Activated B cell treated with CpG ODN at 0.5 μM for 24 hours (primary cell): Measurements from ENCODE around the gene PAN2. TPM values are rescaled to one million over a fixed set of nuclear protein-coding genes. Genes with fewer than 3 reads are reported as not detected.
A peak's percentile ranks its signal among the peaks of the same experiment; 100 is the strongest.
"Not testable (repeated sequence)": the region's sequence is repeated elsewhere in the genome, so short reads cannot be mapped to it uniquely, and the experiment has no call there.

Experiments used
- ATAC-seq: fragments of 200-7000 bp; cut with Tn5 transposase; one replicate; pipeline ENCODE4 v1.10.0; 2021; ENCODE audit warnings: low read depth, mild to moderate bottlenecking, moderate library complexity
- CTCF ChIA-PET: fragments of 350-600 bp; sonication (Branson Sonifier 250); formaldehyde crosslinking; loops from one replicate; lab custom pipeline; 2021; ENCODE audit warnings: antibody characterized with exemption; lab: Charles Lee
- POLR2A ChIA-PET: fragments of 350-600 bp; sonication (Branson Sonifier 250); formaldehyde crosslinking; loops from one replicate; lab custom pipeline; 2021; ENCODE audit warnings: antibody characterized with exemption; lab: Charles Lee
- DNase-seq: peaks from one replicate; pipeline ENCODE4 v3.0.0; 2022
- H3K27ac Mint-ChIP-seq: one replicate; pipeline ENCODE4 v1.8.0; 2020; ENCODE audit warnings: mixed read lengths
- H3K27me3 Mint-ChIP-seq: one replicate; pipeline ENCODE4 v1.8.0; 2021; ENCODE audit warnings: mixed read lengths
- H3K36me3 Mint-ChIP-seq: one replicate; pipeline ENCODE4 v1.8.0; 2021; ENCODE audit warnings: low read depth, mixed read lengths
- H3K4me1 Mint-ChIP-seq: one replicate; pipeline ENCODE4 v1.8.0; 2021; ENCODE audit warnings: mixed read lengths
- H3K4me3 Mint-ChIP-seq: one replicate; pipeline ENCODE4 v1.8.0; 2020; ENCODE audit warnings: mild to moderate bottlenecking, mixed read lengths
- H3K9me3 Mint-ChIP-seq: one replicate; pipeline ENCODE4 v1.8.0; 2020; ENCODE audit warnings: mixed read lengths
- intact Hi-C: fragments of 100-400 bp; cut with micrococcal nuclease; formaldehyde crosslinking; loops from one replicate; pipeline ENCODE4 v1.15.1; 2024
- total RNA-seq: library from RNA; stranded (reverse); gene quantifications from 2 replicates; pipeline ENCODE4 v1.2.3, GENCODE V29; 2022
- TF ChIP-seq, protein P1 (sequence below): fragments of 200-600 bp; IDR thresholded peaks from one replicate; pipeline ENCODE4 v1.8.0; 2022; ENCODE audit warnings: antibody characterized with exemption, mild to moderate bottlenecking

Gene PAN2
- total RNA-seq, 1 donor from 2014 or later: 98.9 TPM

DNA sequence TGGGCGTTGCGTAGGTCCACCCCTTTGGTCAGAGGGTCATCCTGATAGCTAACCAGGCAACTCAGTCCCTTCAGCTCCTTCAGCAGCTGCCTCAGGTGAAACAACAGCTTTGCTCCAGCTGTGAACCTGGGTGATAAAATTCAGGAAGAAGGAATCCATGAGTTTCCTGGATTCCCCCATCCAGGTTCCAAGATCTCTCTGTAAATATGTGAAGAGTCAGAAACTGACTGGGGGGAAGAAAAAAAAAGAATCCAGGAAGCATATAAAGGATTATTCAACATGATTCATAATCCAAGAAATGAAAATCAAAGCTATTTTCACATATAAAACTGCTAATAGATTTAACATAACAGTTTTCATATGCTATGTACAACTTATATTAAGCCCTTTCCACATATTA, 17.5 kb upstream of the PAN2 start:
- Mint-ChIP-seq H3K4me3 (no peak overlapping the region), H3K4me1 (no peaks in the 10 kb centered on the region), H3K9me3 (no peaks in the 10 kb centered on the region), H3K27me3 (no peaks in the 10 kb centered on the region), H3K36me3 (peaks cover 83% of the 10 kb centered on the region), H3K27ac (no peak overlapping the region)
- ChIA-PET POLR2A (interaction anchor here (1.2 to 3.1 kb wide), 2 partner anchors 14 to 18 kb away, joined by 3 to 10 read pairs; partner anchors contain the start of gene PAN2), CTCF (interaction anchor here (1.0 to 1.7 kb wide), 2 partner anchors 26 to 113 kb away, joined by 3 to 5 read pairs; no protein-coding TSS in a partner anchor)
- TF ChIP-seq, protein P1, sequence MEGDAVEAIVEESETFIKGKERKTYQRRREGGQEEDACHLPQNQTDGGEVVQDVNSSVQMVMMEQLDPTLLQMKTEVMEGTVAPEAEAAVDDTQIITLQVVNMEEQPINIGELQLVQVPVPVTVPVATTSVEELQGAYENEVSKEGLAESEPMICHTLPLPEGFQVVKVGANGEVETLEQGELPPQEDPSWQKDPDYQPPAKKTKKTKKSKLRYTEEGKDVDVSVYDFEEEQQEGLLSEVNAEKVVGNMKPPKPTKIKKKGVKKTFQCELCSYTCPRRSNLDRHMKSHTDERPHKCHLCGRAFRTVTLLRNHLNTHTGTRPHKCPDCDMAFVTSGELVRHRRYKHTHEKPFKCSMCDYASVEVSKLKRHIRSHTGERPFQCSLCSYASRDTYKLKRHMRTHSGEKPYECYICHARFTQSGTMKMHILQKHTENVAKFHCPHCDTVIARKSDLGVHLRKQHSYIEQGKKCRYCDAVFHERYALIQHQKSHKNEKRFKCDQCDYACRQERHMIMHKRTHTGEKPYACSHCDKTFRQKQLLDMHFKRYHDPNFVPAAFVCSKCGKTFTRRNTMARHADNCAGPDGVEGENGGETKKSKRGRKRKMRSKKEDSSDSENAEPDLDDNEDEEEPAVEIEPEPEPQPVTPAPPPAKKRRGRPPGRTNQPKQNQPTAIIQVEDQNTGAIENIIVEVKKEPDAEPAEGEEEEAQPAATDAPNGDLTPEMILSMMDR: no peak
- ATAC-seq: no peak
- no peak for DNase-seq
- intact Hi-C loops: no loop called here

DNA sequence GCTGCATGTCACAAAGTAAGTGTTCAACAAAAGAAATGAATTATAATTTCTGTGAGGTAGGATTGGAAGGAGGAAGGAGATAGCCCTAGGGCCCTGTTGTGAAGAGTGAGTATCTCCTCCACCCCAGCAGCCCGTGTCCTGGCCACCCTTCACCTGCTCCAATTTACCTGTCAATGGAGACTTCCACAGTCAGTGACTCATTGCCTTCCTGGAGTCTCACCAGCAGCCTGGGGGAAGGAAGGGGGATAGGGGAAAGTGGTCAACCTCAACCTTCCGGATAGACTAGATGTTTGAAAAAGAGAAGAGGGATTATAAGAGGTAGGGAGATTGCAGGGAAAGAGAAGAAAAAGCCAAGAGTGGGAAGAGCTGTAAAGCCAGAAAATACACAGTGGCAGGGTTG, 16.9 kb upstream of the PAN2 start:
- TF ChIP-seq, protein P1: no peak
- Mint-ChIP-seq H3K4me3 (no peak overlapping the region), H3K27me3 (no peaks in the 10 kb centered on the region), H3K27ac (no peak overlapping the region), H3K4me1 (no peaks in the 10 kb centered on the region), H3K36me3 (peaks cover 83% of the 10 kb centered on the region), H3K9me3 (no peaks in the 10 kb centered on the region)
- DNase-seq (no peak), ATAC-seq (no peak)
- intact Hi-C loops: no loop called here
- ChIA-PET POLR2A (interaction anchor here (1.0 to 3.2 kb wide), 4 partner anchors 9 to 99 kb away, joined by 3 to 19 read pairs (median 7); partner anchors contain the start of genes PAN2, STAT2 and TIMELESS), CTCF (interaction anchor here (1.7 kb wide), 1 partner anchor 114 kb away, joined by 5 read pairs; no protein-coding TSS in a partner anchor)

DNA sequence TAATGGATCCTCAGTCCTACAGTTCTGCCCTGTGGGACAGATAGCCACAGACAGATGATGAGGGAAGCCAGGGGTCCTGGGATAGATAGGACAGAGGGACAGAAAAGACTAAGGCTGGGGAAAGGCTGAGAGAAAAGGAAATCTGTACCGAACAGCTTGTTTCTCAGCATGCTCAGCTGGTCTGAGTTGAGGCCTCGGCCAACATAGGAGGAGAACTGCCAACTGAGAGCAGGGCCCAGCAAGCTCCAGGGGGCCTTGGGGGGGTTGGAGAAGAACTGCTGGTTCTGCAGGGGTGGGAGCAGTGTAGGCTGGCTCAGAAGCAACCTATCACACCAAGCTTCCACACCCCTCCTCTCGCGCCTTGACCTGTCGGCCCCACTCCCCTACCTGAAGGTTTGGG, 15.0 kb upstream of the PAN2 start:
- ChIA-PET CTCF (no interaction called here), POLR2A (interaction anchor here (1.0 to 3.2 kb wide), 3 partner anchors 10 to 15 kb away, joined by 3 to 19 read pairs (median 3); partner anchors contain the start of genes IL23A, PAN2 and STAT2)
- peaks cover 79% of the 10 kb centered on the region for H3K36me3 Mint-ChIP-seq
- intact Hi-C loops: no loop called here
- no peak overlapping the region for H3K4me3 Mint-ChIP-seq
- no peaks in the 10 kb centered on the region for H3K9me3 Mint-ChIP-seq
- no peak for DNase-seq
- H3K4me1 Mint-ChIP-seq: no peaks in the 10 kb centered on the region
- H3K27me3 Mint-ChIP-seq: no peaks in the 10 kb centered on the region
- no peak overlapping the region for H3K27ac Mint-ChIP-seq
- TF ChIP-seq, protein P1: no peak
- no peak for ATAC-seq

DNA sequence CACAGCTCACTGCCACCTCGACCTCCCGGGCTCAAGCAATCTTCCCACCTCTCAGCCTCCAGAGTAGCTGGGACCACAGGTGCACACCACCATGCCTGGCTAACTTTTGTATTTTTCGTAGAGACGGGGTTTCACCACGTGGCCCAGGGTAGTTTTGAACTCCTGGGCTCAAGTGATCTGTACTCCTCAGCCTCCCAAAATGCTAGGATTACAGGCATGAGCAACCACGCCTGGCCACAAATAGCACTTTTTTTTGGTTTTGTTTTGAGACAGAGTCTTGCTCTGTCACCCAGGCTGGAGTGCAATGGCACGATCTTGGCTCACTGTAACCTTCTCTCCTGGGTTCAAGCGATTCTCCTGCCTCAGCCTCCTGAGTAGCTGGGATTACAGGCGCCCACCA, 13.5 kb upstream of the PAN2 start:
- H3K36me3 Mint-ChIP-seq: peaks cover 86% of the 10 kb centered on the region
- POLR2A ChIA-PET: interaction anchor here (0.6 to 3.2 kb wide), 5 partner anchors 8 to 280 kb away, joined by 3 to 19 read pairs (median 4); partner anchors contain the start of genes CNPY2, IL23A and STAT2
- H3K4me3 Mint-ChIP-seq, DNase-seq, H3K27ac Mint-ChIP-seq, intact Hi-C loops, H3K4me1 Mint-ChIP-seq, ATAC-seq, H3K9me3 Mint-ChIP-seq, H3K27me3 Mint-ChIP-seq: not testable (repeated sequence)
- CTCF ChIA-PET: interaction anchor here (1.3 kb wide), 1 partner anchor 12 kb away, joined by 3 read pairs; the partner anchor contains the start of gene STAT2

DNA sequence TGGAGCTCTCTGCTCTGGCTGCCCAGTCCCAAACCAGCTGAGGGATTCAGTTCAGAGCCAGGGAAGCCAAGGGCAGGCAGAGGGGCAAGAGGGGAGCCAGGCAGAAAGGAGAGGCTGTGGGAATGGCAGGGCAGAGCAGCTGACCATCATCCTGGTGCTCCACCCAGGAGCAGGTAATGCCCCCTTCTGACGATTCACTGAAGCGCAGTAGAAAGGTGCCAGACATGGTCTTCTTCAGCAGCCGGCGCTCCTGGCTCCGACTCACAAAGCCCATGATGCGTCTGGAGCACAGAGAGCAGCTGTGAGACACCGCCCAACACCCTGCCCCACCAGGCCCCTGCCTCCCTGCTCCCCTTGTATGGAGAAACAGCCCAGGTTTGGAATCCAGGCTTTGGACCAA, 12.9 kb upstream of the PAN2 start:
- DNase-seq: no peak
- ChIA-PET POLR2A (interaction anchor here (0.6 to 1.1 kb wide), 4 partner anchors 8 to 281 kb away, joined by 3 to 4 read pairs (median 4); partner anchors contain the start of genes CNPY2 and IL23A), CTCF (interaction anchor here (1.0 to 1.3 kb wide), 2 partner anchors 13 to 31 kb away, joined by 3 read pairs; partner anchors contain the start of genes CNPY2 and STAT2)
- TF ChIP-seq, protein P1: no peak
- Mint-ChIP-seq H3K27me3 (no peaks in the 10 kb centered on the region), H3K36me3 (peaks cover 88% of the 10 kb centered on the region), H3K4me1 (no peaks in the 10 kb centered on the region), H3K9me3 (no peaks in the 10 kb centered on the region), H3K27ac (no peak overlapping the region), H3K4me3 (no peak overlapping the region)
- ATAC-seq: no peak
- intact Hi-C loops: no loop called here

DNA sequence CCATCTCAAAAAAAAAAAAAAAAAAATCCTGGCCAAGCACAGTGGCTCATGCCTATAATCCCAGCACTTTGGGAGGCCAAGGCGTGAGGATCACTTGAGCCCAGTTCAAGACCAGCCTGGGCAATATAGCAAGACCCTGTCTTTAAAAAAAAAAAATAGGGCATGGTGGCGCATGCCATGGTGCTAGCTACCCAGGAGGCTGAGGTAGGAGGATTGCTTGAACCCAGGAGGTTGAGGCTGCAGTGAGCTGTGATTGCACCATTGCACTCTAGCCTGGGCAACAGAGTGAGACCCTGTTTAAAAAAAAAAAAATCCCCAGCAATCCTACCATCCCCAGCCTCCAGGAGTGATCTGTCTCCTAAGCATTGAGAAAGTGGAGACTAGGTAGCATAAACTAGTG, 8.5 kb upstream of the PAN2 start:
- peaks cover 62% of the 10 kb centered on the region for H3K36me3 Mint-ChIP-seq
- intact Hi-C loops, ATAC-seq, H3K4me3 Mint-ChIP-seq, H3K27me3 Mint-ChIP-seq, H3K9me3 Mint-ChIP-seq, DNase-seq: not testable (repeated sequence)
- H3K27ac Mint-ChIP-seq: peak overlapping the region; percentile 20
- CTCF ChIA-PET: interaction anchor here (1.0 kb wide), 1 partner anchor 49 kb away, joined by 4 read pairs; no protein-coding TSS in a partner anchor
- POLR2A ChIA-PET: interaction anchor here (0.7 to 2.0 kb wide), 2 partner anchors 9 to 79 kb away, joined by 6 to 8 read pairs; partner anchors contain the start of gene PAN2
- peaks cover 30% of the 10 kb centered on the region for H3K4me1 Mint-ChIP-seq
